HG03521 (cell line): ENCODE data around the gene ROBO4.
A peak's percentile ranks its signal among the peaks of the same experiment; 100 is the strongest.

ENCODE experiments used
- ATAC-seq: cut with Tn5 transposase; IDR thresholded peaks from one replicate; pipeline ENCODE4 v1.9.1; 2021; ENCODE audit warnings: mild to moderate bottlenecking, moderate library complexity; ENCODE audit not compliant: unreplicated experiment

Gene ROBO4

GRCh38 chr11:124875401-124875800 is 22.3 kb downstream of the ROBO4 start:
- no peak for ATAC-seq

- no peak for ATAC-seq
These were observed 23.0 kb downstream of the ROBO4 start for GRCh38 chr11:124874571-124875255.

- no peak for ATAC-seq
These were observed 23.7 kb downstream of the ROBO4 start for GRCh38 chr11:124873951-124874350.

GRCh38 chr11:124872741-124873140 is 24.9 kb downstream of the ROBO4 start:
- ATAC-seq: no peak

DNA sequence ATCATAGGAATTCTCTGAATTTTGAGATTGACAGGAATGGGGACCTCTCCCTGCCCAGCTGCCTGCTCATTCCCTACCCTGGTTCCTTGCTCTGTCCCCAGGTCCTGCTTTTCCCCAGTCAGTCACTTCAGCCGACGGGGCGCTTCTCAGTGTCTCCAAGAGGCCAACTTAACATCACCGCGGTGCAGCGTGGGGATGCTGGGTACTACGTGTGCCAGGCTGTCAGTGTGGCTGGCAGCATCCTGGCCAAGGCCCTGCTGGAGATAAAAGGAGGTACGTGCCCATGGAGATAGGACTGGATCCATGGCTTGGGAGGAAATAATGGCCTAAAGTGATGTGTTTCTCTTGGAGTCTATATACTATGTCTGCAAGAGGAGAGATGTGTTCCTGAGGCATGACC is 25.4 kb downstream of the ROBO4 start:
- ATAC-seq: no peak

DNA sequence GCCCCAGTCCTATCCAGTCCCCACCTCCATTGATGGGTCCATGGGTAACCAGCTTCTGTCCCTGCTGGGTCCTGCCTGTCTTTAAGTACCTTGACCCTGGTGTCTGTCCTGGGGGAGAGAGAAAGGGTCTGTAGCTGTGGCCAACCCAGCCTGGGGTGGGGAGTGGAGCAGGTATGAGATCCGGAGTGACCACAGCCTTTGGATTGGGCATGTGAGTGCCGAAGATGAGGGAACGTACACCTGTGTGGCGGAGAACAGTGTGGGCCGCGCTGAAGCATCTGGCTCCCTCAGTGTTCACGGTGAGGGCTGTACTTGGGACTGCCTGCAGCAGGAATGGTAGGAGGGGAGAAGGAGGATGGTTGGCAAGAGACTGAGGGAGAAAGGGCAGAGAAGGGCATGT is 27.2 kb downstream of the ROBO4 start:
- ATAC-seq: no peak

DNA sequence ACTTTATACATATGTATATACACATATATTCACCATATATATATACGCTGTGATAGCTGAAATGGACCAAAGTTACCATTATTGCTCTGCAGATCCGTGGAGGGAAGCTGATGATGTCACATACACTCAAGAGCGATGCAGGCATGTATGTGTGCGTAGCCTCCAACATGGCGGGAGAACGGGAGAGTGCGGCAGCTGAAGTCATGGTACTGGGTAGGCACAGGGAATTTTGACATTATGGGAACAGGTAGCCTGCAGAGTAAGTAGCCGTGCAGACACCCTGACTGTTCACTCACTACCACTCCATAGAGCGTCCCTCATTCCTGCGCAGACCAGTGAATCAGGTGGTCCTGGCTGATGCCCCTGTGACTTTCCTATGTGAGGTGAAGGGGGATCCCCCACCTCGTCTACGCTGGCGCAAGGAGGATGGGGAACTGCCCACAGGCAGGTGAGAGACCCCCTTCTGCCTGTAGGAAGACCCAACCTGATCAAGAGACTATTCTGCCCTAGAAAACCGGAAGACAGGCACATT is 27.7 kb downstream of the ROBO4 start:
- ATAC-seq: no peak

- no peak for ATAC-seq
These were observed 28.3 kb downstream of the ROBO4 start for GRCh38 chr11:124869331-124869730.

DNA sequence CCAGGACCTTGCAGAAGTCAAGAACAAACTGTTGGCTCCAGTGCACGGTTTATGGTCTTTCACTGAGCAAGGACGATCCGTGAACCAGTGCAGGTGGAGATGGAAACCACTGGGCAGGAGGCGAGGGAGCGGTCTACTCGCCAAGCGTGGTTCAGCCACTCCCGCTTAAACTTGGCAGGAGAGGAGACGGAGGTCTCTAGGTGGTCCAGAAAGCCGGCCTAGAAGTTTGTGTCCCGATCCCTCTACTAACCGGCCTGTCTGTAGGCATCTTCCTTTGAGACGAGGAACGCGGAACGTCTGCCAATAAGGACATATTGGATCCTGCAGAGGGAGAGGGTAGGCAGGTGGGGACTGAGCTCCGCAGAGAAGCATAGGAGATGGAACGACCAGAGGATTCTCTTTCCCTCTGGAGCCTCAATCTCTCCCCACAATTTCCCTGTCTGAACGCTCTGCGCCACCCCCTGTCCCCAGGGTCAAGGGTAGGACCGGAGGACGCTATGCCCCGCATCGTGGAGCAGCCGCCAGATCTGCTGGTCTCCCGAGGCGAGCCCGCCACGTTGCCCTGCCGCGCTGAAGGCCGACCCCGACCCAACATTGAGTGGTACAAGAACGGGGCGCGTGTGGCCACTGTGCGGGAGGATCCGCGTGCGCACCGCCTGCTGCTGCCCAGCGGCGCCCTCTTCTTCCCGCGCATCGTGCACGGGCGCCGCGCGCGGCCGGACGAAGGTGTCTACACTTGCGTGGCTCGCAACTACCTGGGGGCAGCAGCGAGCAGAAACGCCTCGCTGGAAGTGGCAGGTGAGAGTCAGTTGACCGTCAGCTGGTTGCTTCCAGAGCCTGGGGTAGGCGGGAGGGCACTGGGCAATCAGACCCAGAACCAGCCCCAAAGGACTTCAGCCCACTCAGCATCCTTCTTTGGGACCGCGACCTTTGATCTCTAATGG is 29.1 kb downstream of the ROBO4 start:
- ATAC-seq: no peak

GRCh38 chr11:124867700-124868099 is 30.0 kb downstream of the ROBO4 start:
- no peak for ATAC-seq

DNA sequence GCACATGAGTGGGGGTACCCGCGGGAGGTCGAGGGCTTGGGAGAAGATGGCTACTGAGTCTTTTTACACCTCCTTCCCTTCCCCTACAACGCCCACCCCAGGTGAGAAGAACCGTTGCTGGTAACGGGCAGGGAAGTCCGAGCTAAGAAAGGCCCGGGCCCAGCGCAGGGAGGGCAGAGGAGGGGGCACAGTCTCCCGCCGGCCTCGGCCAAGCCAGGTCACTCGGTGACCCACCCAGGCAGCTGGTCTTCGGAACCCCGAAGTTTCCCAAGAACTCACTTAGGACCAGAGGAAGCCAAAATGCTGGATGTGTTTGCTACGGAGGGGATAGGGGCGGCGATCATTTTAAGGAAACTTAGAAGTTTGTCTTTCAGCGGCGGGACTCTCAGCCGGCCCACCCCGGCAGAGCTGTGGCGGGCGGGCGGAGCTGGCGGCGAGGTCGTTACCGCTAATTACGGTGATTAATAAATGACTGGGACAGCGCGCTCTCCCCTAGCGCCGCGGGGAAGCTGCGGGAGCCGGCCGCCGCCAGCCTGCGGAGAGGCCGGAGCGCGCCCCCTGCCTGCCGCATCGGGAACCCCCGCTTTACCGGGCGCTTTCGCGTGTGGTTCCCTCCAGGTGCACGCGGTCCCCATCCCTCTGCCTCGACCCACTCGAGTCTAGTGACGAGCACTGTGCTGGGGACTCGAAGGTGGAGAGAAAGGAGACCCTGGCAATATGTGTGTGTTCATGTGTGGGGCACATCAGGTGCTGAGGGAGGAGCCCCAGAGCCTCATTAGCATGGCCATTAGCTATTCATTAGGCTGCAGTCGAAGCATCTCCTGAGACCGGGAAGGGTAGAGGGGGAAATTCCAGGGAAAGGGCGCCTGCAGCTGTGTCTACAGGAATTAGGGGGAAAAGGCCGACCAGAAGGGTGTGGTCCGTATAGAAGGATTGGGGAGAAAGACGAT is 31.5 kb downstream of the ROBO4 start:
- ATAC-seq: peak; percentile 42

GRCh38 chr11:124865181-124865901 is 32.3 kb downstream of the ROBO4 start, which contains the start of gene ROBO3:
ROBO3 (plus strand) TSS chr11:124865432; CDS start chr11:124865578, 146 bp downstream.
- ATAC-seq: no peak

DNA sequence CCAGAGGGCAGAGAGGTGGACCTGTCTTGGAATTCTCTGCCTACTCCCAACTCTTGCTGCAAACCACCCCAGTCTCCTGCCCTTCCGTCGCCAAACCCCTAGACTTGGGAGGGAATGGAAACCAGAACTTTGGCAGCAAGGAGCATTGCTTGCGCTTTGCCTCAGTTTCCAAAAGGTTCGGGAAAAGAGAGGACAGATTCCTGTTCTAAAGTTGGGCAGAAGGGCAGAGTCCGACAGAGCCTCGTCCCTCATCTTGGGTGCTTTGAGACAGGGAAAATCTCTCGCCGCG is 32.8 kb downstream of the ROBO4 start:
- no peak for ATAC-seq

- ATAC-seq: no peak
These were observed 33.3 kb downstream of the ROBO4 start for GRCh38 chr11:124864176-124864891.

GRCh38 chr11:124863826-124864165 is 33.9 kb downstream of the ROBO4 start:
- no peak for ATAC-seq

DNA sequence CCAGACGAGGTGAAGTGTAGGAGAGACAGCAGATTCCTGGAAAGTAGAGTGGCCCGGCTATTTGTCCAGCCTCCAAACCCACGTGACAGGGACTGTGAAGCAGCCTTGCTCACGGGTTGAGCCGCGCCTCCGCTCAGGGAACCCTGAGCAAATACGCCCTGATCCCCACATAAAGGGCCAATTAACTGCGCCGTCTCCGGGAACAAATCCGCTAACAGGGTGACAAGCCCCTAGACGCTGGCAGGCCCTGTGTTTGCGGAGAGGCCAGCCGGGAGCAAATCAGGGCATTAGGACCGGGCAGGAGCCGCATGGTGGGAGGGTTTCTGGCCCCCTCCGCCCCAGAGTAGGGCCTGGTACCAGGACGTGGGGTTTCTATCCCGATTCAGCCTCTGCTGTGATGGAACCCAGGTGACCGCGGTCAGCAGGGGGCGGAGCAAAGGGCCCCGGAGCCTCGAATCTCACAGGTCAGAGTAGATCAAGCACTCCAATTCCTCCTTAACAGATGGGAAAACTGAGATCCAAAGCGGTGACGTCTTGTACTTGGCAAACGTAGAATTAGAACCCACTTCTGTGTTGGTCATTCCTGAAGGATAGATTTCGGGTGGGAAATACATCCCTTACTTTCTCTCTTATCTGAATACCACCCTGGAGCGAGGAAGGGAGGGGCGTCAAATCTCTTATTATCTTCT is 34.4 kb downstream of the ROBO4 start:
- no peak for ATAC-seq

DNA sequence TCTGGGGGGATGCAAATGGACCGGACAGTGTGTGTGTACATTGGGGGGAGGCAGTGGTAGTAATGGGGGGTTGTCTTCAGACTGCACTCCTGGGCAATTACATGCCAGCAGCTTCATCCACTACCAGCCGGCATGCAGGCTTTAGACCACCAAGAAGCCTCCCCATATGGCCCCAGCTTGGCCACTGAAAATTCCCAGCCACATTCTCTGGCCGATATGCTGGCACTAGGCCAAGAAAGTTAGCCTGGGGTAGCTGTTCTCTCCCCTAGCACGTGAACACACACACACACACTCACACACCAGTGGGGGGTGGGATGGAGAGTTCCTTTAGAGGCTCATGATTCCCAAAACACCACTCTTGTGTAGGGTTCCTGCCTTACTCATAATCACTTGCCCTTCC is 36.0 kb downstream of the ROBO4 start:
- no peak for ATAC-seq

GRCh38 chr11:124859171-124859570 is 38.5 kb downstream of the ROBO4 start:
- no peak for ATAC-seq

- ATAC-seq: no peak
These were observed 51.5 kb downstream of the ROBO4 start for GRCh38 chr11:124846070-124846673.
